Measurements from ENCODE around the gene ZFAND3. TPM values are rescaled to one million over a fixed set of nuclear protein-coding genes. Genes with fewer than 3 reads are reported as not detected.

Gene ZFAND3
- total RNA-seq, 1 experiment from 2014 or later = 47.2 TPM

DNA sequence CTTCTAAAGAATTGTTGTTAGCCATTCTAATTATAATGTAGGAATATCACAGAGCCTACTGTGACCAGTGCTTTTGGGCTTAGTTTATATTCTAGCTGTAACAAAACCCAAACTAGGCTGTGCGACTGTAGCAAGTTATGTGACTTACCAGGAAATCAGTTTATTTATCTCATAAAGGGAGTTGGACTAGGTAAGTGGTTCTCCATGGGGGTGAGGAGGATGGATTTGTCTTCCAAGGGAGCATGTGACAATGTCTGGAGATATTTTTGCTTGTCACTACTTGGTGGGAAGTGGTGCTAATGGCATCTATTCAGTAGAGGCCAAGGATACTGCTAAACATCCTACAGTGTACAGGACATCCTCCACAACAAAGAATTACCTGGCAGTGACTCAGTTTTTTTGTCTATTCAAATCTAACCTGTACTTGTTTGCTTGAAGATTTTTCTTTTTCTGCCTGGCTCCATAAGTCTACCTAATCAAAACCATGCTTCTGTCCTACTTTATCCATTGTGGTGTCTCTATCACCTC, 32.5 kb downstream of the ZFAND3 start:
- ChIA-PET POLR2A (no interaction called here), RAD21 (ENCODE audit: low non-redundant PET in 1 of 2, low total read pairs in 2 of 2, uncharacterized antibody in 2 of 2, unreplicated experiment in 2 of 2) (no interaction called here), CTCF (interaction anchor here (1.1 kb wide), 1 partner anchor 8 kb away, joined by 7 read pairs; no protein-coding TSS in a partner anchor)
- TF ChIP-seq RAD21 (IDR thresholded peaks at IDR 0.05; ENCODE audit: low read depth) (no peak), EGR1 (IDR thresholded peaks at IDR 0.05; ENCODE audit: low read depth) (no peak), SP1 (IDR thresholded peaks at IDR 0.05; ENCODE audit: low read depth) (no peak), EZH2phosphoT487 (IDR thresholded peaks at IDR 0.05; ENCODE audit: borderline replicate concordance) (no peak), FOSL1 (IDR thresholded peaks at IDR 0.05; ENCODE audit: low read depth) (no peak), CEBPB (IDR thresholded peaks at IDR 0.05; ENCODE audit: low read depth) (no peak), SRF (IDR thresholded peaks at IDR 0.05; ENCODE audit: low read depth) (no peak)
- TF ChIP-seq, protein P1, sequence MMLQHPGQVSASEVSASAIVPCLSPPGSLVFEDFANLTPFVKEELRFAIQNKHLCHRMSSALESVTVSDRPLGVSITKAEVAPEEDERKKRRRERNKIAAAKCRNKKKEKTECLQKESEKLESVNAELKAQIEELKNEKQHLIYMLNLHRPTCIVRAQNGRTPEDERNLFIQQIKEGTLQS (IDR thresholded peaks at IDR 0.05) = no peak
- TF ChIP-seq, protein P2, sequence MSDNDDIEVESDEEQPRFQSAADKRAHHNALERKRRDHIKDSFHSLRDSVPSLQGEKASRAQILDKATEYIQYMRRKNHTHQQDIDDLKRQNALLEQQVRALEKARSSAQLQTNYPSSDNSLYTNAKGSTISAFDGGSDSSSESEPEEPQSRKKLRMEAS (IDR thresholded peaks at IDR 0.05) = no peak
- TF ChIP-seq, protein P3, sequence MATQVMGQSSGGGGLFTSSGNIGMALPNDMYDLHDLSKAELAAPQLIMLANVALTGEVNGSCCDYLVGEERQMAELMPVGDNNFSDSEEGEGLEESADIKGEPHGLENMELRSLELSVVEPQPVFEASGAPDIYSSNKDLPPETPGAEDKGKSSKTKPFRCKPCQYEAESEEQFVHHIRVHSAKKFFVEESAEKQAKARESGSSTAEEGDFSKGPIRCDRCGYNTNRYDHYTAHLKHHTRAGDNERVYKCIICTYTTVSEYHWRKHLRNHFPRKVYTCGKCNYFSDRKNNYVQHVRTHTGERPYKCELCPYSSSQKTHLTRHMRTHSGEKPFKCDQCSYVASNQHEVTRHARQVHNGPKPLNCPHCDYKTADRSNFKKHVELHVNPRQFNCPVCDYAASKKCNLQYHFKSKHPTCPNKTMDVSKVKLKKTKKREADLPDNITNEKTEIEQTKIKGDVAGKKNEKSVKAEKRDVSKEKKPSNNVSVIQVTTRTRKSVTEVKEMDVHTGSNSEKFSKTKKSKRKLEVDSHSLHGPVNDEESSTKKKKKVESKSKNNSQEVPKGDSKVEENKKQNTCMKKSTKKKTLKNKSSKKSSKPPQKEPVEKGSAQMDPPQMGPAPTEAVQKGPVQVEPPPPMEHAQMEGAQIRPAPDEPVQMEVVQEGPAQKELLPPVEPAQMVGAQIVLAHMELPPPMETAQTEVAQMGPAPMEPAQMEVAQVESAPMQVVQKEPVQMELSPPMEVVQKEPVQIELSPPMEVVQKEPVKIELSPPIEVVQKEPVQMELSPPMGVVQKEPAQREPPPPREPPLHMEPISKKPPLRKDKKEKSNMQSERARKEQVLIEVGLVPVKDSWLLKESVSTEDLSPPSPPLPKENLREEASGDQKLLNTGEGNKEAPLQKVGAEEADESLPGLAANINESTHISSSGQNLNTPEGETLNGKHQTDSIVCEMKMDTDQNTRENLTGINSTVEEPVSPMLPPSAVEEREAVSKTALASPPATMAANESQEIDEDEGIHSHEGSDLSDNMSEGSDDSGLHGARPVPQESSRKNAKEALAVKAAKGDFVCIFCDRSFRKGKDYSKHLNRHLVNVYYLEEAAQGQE (IDR thresholded peaks at IDR 0.05; ENCODE audit: low read depth) = no peak
- Histone ChIP-seq H3K9ac (ENCODE audit: low read length) (no peak overlapping the region), H3K9me3 (ENCODE audit: control insufficient read depth in 1 of 2, insufficient read depth in 1 of 2, low read depth in 1 of 2, low read length in 2 of 2) (no peaks in the 10 kb centered on the region), H3K27ac (ENCODE audit: low read depth, low read length) (no peak overlapping the region), H3K4me3 (replicated peaks in 1 of 2; ENCODE audit: low read depth in 1 of 2, low read length in 2 of 2) (no peak overlapping the region), H4K20me1 (ENCODE audit: insufficient read depth) (peaks cover 22% of the 10 kb centered on the region; the same call in 1 of the 2 replicates), H3K79me2 (ENCODE audit: insufficient read depth, low read length) (peaks cover 87% of the 10 kb centered on the region), H3K27me3 (ENCODE audit: insufficient read depth, low read length) (no peaks in the 10 kb centered on the region), H3K4me1 (ENCODE audit: control insufficient read depth in 1 of 2, insufficient read depth in 2 of 2, low read length in 2 of 2) (peaks cover 0 to 15% of the 10 kb centered on the region in 2 experiments; a peak in 1 of 4 replicates), H2AFZ (ENCODE audit: low read depth, low read length, poor library complexity, severe bottlenecking) (no peak overlapping the region), H3K9me2 (ENCODE audit: insufficient read depth) (no peaks in the 10 kb centered on the region), H3K4me2 (ENCODE audit: low read length) (no peak overlapping the region), H3K36me3 (ENCODE audit: control insufficient read depth in 1 of 2, insufficient read depth in 2 of 2, low read length in 2 of 2) (no peaks in the 10 kb centered on the region)
- ATAC-seq (no peak), DNase-seq (ENCODE audit: low read depth, low spot score) (no peak)
- intact Hi-C loops (cut with micrococcal nuclease) = no loop called here
- BruUV-seq (replicated peaks) = no TSS peak
